Endothelial cell of umbilical vein (primary cell): ENCODE data around the gene RSKR. TPM values are rescaled to one million over a fixed set of nuclear protein-coding genes. Genes with fewer than 3 reads are reported as not detected.

ENCODE experiments used
- Bru-seq: library from RNA; stranded (reverse); fragments of 400-500 nt; gene quantifications from one replicate; lab custom pipeline; 2021; lab: Mats Ljungman, UMichigan
- BruChase-seq, 2 experiments: library from RNA; stranded (reverse); fragments of 400-500 nt; gene quantifications; one replicate each; lab custom pipeline; 2021; lab: Mats Ljungman, UMichigan
- BruUV-seq: library from RNA; stranded (reverse); fragments of 400-500 nt; replicated peaks from 2 replicates; lab custom pipeline; 2021; lab: Mats Ljungman, UMichigan
- CTCF ChIA-PET: fragments of 300-600, 350-600 bp; sonication (Branson Sonifier 250); formaldehyde crosslinking; loops from one replicate; lab custom pipeline; 2021; ENCODE audit warnings: antibody characterized with exemption, inconsistent platforms; lab: Charles Lee
- POLR2A ChIA-PET: fragments of 300-600, 350-600 bp; sonication (Branson Sonifier 250); formaldehyde crosslinking; loops from one replicate; lab custom pipeline; 2021; ENCODE audit warnings: antibody characterized with exemption, inconsistent platforms; lab: Charles Lee
- DNase-seq: peaks from one replicate; pipeline ENCODE4 v3.0.0-alpha.2; 2011; ENCODE audit warnings: low read depth, low spot score
- FAIRE-seq: peaks from 2 replicates; lab custom pipeline; 2011; peaks lifted over from hg19 to GRCh38; lab: Jason Lieb, UNC
- H2AFZ ChIP-seq: 2 replicates; pipeline ENCODE4 v1.6.0; 2012; ENCODE audit warnings: low read depth, low read length, control low read depth, inconsistent platforms
- H3K27ac ChIP-seq: 2 replicates; pipeline ENCODE4 v1.5.1; 2011; ENCODE audit warnings: low read depth, mild to moderate bottlenecking, control low read depth, low read length, moderate library complexity; ENCODE audit not compliant: insufficient read depth
- H3K27me3 ChIP-seq, 2 experiments: 2 replicates each; pipeline versions ENCODE4 v1.6.0 to v1.6.1; 2011; ENCODE audit warnings: low read length in 2 of 2, mixed read lengths in 1 of 2; ENCODE audit not compliant: control insufficient read depth in 2 of 2, insufficient read depth in 2 of 2
- H3K36me3 ChIP-seq, 2 experiments: 2 replicates in 1 of 2; 3 replicates in 1 of 2; pipeline ENCODE4 v1.5.1; 2011; ENCODE audit warnings: low read length in 2 of 2, mild to moderate bottlenecking in 1 of 2, moderate library complexity in 1 of 2; ENCODE audit not compliant: control insufficient read depth in 2 of 2, insufficient read depth in 2 of 2; ENCODE audit errors: extremely low read depth in 1 of 2
- H3K4me1 ChIP-seq: 3 replicates; pipeline ENCODE4 v1.5.1; 2011; ENCODE audit warnings: mild to moderate bottlenecking, low read length; ENCODE audit not compliant: control insufficient read depth, insufficient read depth; ENCODE audit errors: extremely low read depth
- H3K4me2 ChIP-seq: 2 replicates; pipeline ENCODE4 v1.6.1; 2011; ENCODE audit warnings: low read length, control low read depth, mixed read lengths; ENCODE audit not compliant: insufficient read depth
- H3K4me3 ChIP-seq, 3 experiments: fragments of 200-600 bp in 1 of 3; sonication (generic), shearing (Covaris generic) in 1 of 3; replicated peaks in 1 of 3; 2 replicates each; pipeline ENCODE4 v1.5.1; 2011 to 2016; ENCODE audit warnings: control low read depth in 3 of 3, low read length in 3 of 3, mild to moderate bottlenecking in 2 of 3, inconsistent platforms in 1 of 3, low read depth in 1 of 3, moderate library complexity in 1 of 3; ENCODE audit not compliant: insufficient read depth in 1 of 3
- H3K79me2 ChIP-seq: 2 replicates; pipeline ENCODE4 v1.6.0; 2012; ENCODE audit warnings: low read length, inconsistent platforms; ENCODE audit not compliant: control insufficient read depth, insufficient read depth
- H3K9ac ChIP-seq: replicated peaks from 2 replicates; pipeline ENCODE3; 2011; ENCODE audit warnings: low read length, control low read depth; ENCODE audit not compliant: insufficient read depth; ENCODE audit errors: extremely low read depth
- H3K9me1 ChIP-seq: replicated peaks from 3 replicates; pipeline ENCODE4 v1.6.0; 2011; ENCODE audit warnings: mild to moderate bottlenecking, low read length; ENCODE audit not compliant: control insufficient read depth, insufficient read depth; ENCODE audit errors: extremely low read depth
- H3K9me3 ChIP-seq: replicated peaks from 2 replicates; pipeline ENCODE4 v1.5.1; 2012; ENCODE audit warnings: low read length, inconsistent platforms; ENCODE audit not compliant: control insufficient read depth, insufficient read depth
- H4K20me1 ChIP-seq: replicated peaks from 2 replicates; pipeline ENCODE3; 2011; ENCODE audit warnings: mild to moderate bottlenecking, low read length; ENCODE audit not compliant: control insufficient read depth, insufficient read depth; ENCODE audit errors: extremely low read depth
- EZH2 ChIP-seq: IDR thresholded peaks from 2 replicates; pipeline ENCODE4 v1.6.1; 2012; ENCODE audit warnings: borderline replicate concordance, low read depth, mild to moderate bottlenecking, moderate library complexity, low read length, inconsistent platforms; ENCODE audit not compliant: severe bottlenecking
- JUN ChIP-seq: IDR thresholded peaks from 2 replicates; pipeline ENCODE4 v1.6.1; 2011; ENCODE audit warnings: borderline replicate concordance, low read depth; ENCODE audit not compliant: insufficient read length, insufficient read depth
- MYC ChIP-seq: IDR thresholded peaks from one replicate; pipeline ENCODE4 v1.6.1; 2011; ENCODE audit warnings: mild to moderate bottlenecking, low read depth, low read length
- POLR2A ChIP-seq: IDR thresholded peaks from 2 replicates; pipeline ENCODE4 v1.6.1; 2012; ENCODE audit warnings: low read depth, mild to moderate bottlenecking, control low read depth, low read length
- POLR2AphosphoS5 ChIP-seq: IDR thresholded peaks from 2 replicates; pipeline ENCODE4 v1.6.1; 2012; ENCODE audit warnings: low read depth, mild to moderate bottlenecking, control low read depth, low read length, moderate library complexity; ENCODE audit not compliant: insufficient read depth
- dilution Hi-C: fragments of 300-500 bp; cut with MboI; formaldehyde crosslinking; loops from one replicate; pipeline ENCODE4 v1.15.0; 2019; ENCODE audit warnings: low sequenced_read_pairs; ENCODE audit not compliant: extremely low pct_ligation_motif_present
- intact Hi-C: fragments of 100-400 bp; cut with micrococcal nuclease; formaldehyde crosslinking; loops from one replicate; pipeline ENCODE4 v1.10.0; 2022
- long read RNA-seq: library from polyadenylated mRNA; stranded (forward); transcript quantifications from one replicate; pipeline ENCODE4 v2.0.0, GENCODE V29; 2021
- polyA minus RNA-seq, 3 experiments: library from RNA; depleted of rRNA, polyadenylated mRNA; stranded (reverse); fragments of >200 nt; gene quantifications; 1 replicate in 1 of 3; 2 replicates in 2 of 3; pipeline ENCODE4 v1.2.3, GENCODE V29; 2011
- polyA plus RNA-seq, 4 experiments: library from polyadenylated mRNA; depleted of rRNA in 3 of 4; stranded (reverse) in 3 of 4; unstranded in 1 of 4; fragments of >200 nt; gene quantifications; 2 replicates each; pipeline versions ENCODE4 v1.2.1 to v1.2.3, GENCODE V29; 2011 to 2012; ENCODE audit warnings: missing spikeins in 1 of 4
- total RNA-seq: library from RNA; stranded (reverse); gene quantifications from 2 replicates; pipeline ENCODE4 v1.2.3, GENCODE V29; 2021
- TF ChIP-seq, protein P1 (sequence below), 2 donors: IDR thresholded peaks; 1 replicate in 1 of 2; 2 replicates in 1 of 2; pipeline ENCODE4 v1.5.1; 2011; ENCODE audit warnings: low read length in 2 of 2, mild to moderate bottlenecking in 2 of 2, moderate library complexity in 2 of 2, control low read depth in 1 of 2, inconsistent platforms in 1 of 2, low read depth in 1 of 2; ENCODE audit not compliant: insufficient read depth in 1 of 2; ENCODE audit errors: extremely low read depth in 1 of 2
- TF ChIP-seq, protein P2 (sequence below): IDR thresholded peaks from 2 replicates; pipeline ENCODE4 v1.6.1; 2011; ENCODE audit not compliant: insufficient read depth, insufficient read length

The RSKR gene, protein sequence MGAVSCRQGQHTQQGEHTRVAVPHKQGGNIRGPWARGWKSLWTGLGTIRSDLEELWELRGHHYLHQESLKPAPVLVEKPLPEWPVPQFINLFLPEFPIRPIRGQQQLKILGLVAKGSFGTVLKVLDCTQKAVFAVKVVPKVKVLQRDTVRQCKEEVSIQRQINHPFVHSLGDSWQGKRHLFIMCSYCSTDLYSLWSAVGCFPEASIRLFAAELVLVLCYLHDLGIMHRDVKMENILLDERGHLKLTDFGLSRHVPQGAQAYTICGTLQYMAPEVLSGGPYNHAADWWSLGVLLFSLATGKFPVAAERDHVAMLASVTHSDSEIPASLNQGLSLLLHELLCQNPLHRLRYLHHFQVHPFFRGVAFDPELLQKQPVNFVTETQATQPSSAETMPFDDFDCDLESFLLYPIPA
- total RNA-seq (19.9 and 20.1 TPM in 2 replicates), polyA plus RNA-seq (10.0 and 10.5 TPM in 2 replicates), polyA minus RNA-seq (25.3 and 27.0 TPM in 2 replicates), Bru-seq, nascent RNA (percentile 70 among the genes with signal in this experiment), BruChase-seq, experiment 1, labeled RNA remaining after a 6-hour chase (percentile 96 among the genes with signal in this experiment), BruChase-seq, experiment 2, labeled RNA remaining after a 2-hour chase (percentile 88 among the genes with signal in this experiment)
- 2.1 and 2.8 TPM in 2 replicates for polyA plus RNA-seq (2011; cell fraction: cytosol; rRNA removed)
- 53.6 and 61.0 TPM in 2 replicates for polyA plus RNA-seq (2011; cell fraction: nucleus; rRNA removed)
- polyA plus RNA-seq (2012) = 5.0 and 6.4 TPM in 2 replicates
- polyA minus RNA-seq (2011; cell fraction: cytosol; rRNA and poly(A)+ RNA removed) = 3.4 TPM
- polyA minus RNA-seq (2011; cell fraction: nucleus; rRNA and poly(A)+ RNA removed) = 22.2 and 42.3 TPM in 2 replicates
- long read RNA-seq, partial matches to known transcripts = 0 of 1 reads
- long read RNA-seq, other reads (novel, unspliced or antisense) = 0 of 1 reads

DNA sequence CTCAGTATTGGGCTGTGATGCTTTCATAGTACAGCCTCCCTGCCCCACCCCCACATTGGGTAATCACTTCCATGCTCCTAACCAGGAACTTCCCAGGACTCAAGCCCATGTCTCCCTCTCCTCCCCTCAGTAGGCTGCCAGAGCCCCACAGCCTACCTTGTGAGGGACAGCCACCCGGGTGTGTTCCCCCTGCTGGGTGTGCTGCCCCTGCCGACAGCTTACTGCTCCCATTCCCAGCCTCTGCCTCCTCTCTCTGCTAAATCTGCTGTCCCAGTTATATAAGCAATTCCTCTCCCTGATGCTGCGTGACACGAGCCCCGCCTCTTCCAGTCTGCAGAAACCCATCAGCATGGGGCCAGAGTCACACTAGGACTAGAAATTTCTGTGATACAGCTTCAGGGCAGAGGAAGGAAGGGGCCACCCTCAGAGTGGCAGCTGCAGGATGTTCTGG lies at the start of gene RSKR:
Gene RSKR (minus strand): TSS at position 255 of the 451 bp plus-strand sequence. CDS start 24 bp downstream, at position 231.
- ChIA-PET POLR2A (no interaction called here), CTCF (interaction anchor here (2.0 to 4.9 kb wide), 6 partner anchors 8 to 120 kb away, joined by 7 to 64 read pairs (median 16); partner anchors contain the start of gene PIGS)
- Histone ChIP-seq H3K4me3 (no peak within 1 kb of the TSS), H3K27me3 (no peaks in the 10 kb centered on the region), H3K4me1 (peaks cover 7% of the 10 kb centered on the region), H2AFZ (no peak within 1 kb of the TSS), H3K9me1 (no peaks in the 10 kb centered on the region), H3K4me2 (no peak within 1 kb of the TSS), H3K36me3 (peaks cover 27 to 30% of the 10 kb centered on the region in 2 experiments), H3K27ac (no peak within 1 kb of the TSS), H3K79me2 (no peaks in the 10 kb centered on the region), H3K9ac (no peak within 1 kb of the TSS), H3K9me3 (no peaks in the 10 kb centered on the region), H4K20me1 (no peaks in the 10 kb centered on the region)
- no TSS peak for BruUV-seq
- no peak for FAIRE-seq
- intact Hi-C loops (loop anchor here (1.0 kb wide), 1 partner anchor 66 kb away; no protein-coding TSS in a partner anchor), dilution Hi-C loops (no loop called here)
- TF ChIP-seq POLR2A (no peak), MYC (no peak), EZH2 (no peak), JUN (no peak), POLR2AphosphoS5 (no peak)
- TF ChIP-seq, protein P1, sequence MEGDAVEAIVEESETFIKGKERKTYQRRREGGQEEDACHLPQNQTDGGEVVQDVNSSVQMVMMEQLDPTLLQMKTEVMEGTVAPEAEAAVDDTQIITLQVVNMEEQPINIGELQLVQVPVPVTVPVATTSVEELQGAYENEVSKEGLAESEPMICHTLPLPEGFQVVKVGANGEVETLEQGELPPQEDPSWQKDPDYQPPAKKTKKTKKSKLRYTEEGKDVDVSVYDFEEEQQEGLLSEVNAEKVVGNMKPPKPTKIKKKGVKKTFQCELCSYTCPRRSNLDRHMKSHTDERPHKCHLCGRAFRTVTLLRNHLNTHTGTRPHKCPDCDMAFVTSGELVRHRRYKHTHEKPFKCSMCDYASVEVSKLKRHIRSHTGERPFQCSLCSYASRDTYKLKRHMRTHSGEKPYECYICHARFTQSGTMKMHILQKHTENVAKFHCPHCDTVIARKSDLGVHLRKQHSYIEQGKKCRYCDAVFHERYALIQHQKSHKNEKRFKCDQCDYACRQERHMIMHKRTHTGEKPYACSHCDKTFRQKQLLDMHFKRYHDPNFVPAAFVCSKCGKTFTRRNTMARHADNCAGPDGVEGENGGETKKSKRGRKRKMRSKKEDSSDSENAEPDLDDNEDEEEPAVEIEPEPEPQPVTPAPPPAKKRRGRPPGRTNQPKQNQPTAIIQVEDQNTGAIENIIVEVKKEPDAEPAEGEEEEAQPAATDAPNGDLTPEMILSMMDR (IDR thresholded peaks at IDR 0.05; ENCODE audit: extremely low read depth in 1 of 2, insufficient read depth in 1 of 2, low read depth in 1 of 2, low read length in 2 of 2) = no peak
- TF ChIP-seq, protein P2, sequence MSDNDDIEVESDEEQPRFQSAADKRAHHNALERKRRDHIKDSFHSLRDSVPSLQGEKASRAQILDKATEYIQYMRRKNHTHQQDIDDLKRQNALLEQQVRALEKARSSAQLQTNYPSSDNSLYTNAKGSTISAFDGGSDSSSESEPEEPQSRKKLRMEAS = no peak
- no peak for DNase-seq
